HG02840 (cell line): Measurements from ENCODE around the gene PCSK5.
"Not testable (repeated sequence)": the region's sequence is repeated elsewhere in the genome, so short reads cannot be mapped to it uniquely, and the experiment has no call there.

Experiments
- ATAC-seq: cut with Tn5 transposase; IDR thresholded peaks from one replicate; pipeline ENCODE4 v1.9.1; 2021; ENCODE audit warnings: mild to moderate bottlenecking, moderate library complexity, moderate number of reproducible peaks; ENCODE audit not compliant: unreplicated experiment, low FRiP score

PCSK5 gene

GRCh38 chr9:75962013-75962661 is 71.7 kb downstream of the PCSK5 start:
- ATAC-seq, result no peak

- ATAC-seq, result no peak
These were observed 72.2 kb downstream of the PCSK5 start for GRCh38 chr9:75962662-75963036.

- not testable (repeated sequence) for ATAC-seq
These were observed 72.8 kb downstream of the PCSK5 start for GRCh38 chr9:75963321-75963720.

GRCh38 chr9:75964427-75964826 is 74.0 kb downstream of the PCSK5 start:
- no peak for ATAC-seq

- ATAC-seq, result no peak
These were observed 74.8 kb downstream of the PCSK5 start for GRCh38 chr9:75965231-75965630.

GRCh38 chr9:75967556-75967955 is 77.1 kb downstream of the PCSK5 start:
- no peak for ATAC-seq

GRCh38 chr9:75974016-75974766 is 83.7 kb downstream of the PCSK5 start:
- ATAC-seq, result no peak

GRCh38 chr9:75975071-75975470 is 84.6 kb downstream of the PCSK5 start:
- ATAC-seq, result no peak

GRCh38 chr9:75976549-75976948 is 86.1 kb downstream of the PCSK5 start:
- ATAC-seq, result no peak

- no peak for ATAC-seq
These were observed 88.9 kb downstream of the PCSK5 start for GRCh38 chr9:75979362-75979761.

GRCh38 chr9:75983319-75984045 is 93.0 kb downstream of the PCSK5 start:
- no peak for ATAC-seq

GRCh38 chr9:75985515-75985914 is 95.0 kb downstream of the PCSK5 start:
- no peak for ATAC-seq

- ATAC-seq, result no peak
These were observed 98.2 kb downstream of the PCSK5 start for GRCh38 chr9:75988663-75989062.

GRCh38 chr9:75990156-75990555 is 99.7 kb downstream of the PCSK5 start:
- no peak for ATAC-seq

- no peak for ATAC-seq
These were observed 100.3 kb downstream of the PCSK5 start for GRCh38 chr9:75990576-75991304.

- no peak for ATAC-seq
These were observed 102.2 kb downstream of the PCSK5 start for GRCh38 chr9:75992482-75993206.

- no peak for ATAC-seq
These were observed 103.0 kb downstream of the PCSK5 start for GRCh38 chr9:75993434-75993833.

- no peak for ATAC-seq
These were observed 104.6 kb downstream of the PCSK5 start for GRCh38 chr9:75995066-75995465.

- ATAC-seq, result no peak
These were observed 106.3 kb downstream of the PCSK5 start for GRCh38 chr9:75996726-75997125.

- ATAC-seq, result no peak
These were observed 106.7 kb downstream of the PCSK5 start for GRCh38 chr9:75997206-75997605.
